EL (cell line): Measurements from ENCODE around the gene VSIG10L.
A peak's percentile ranks its signal among the peaks of the same experiment; 100 is the strongest.

Experiments
- DNase-seq: peaks from one replicate; pipeline ENCODE4 v3.0.0-alpha.2; 2016

VSIG10L gene

GRCh38 chr19:51365211-51365964 is 23.4 kb upstream of the VSIG10L start:
- peak; percentile 45 for DNase-seq

GRCh38 chr19:51364200-51365106 is 22.5 kb upstream of the VSIG10L start:
- DNase-seq = peak; percentile 47

- no peak for DNase-seq
These were observed 19.3 kb upstream of the VSIG10L start for GRCh38 chr19:51361239-51361638.

- DNase-seq = peak; percentile 68
These were observed 17.4 kb upstream of the VSIG10L start for GRCh38 chr19:51359294-51359693.

GRCh38 chr19:51357952-51358351 is 16.0 kb upstream of the VSIG10L start:
- no peak for DNase-seq

GRCh38 chr19:51356159-51356801 is 14.3 kb upstream of the VSIG10L start:
- DNase-seq = no peak

GRCh38 chr19:51354742-51355148 is 12.8 kb upstream of the VSIG10L start:
- DNase-seq = no peak

- no peak for DNase-seq
These were observed 12.3 kb upstream of the VSIG10L start for GRCh38 chr19:51354103-51354741.

GRCh38 chr19:51352783-51353360 is 10.9 kb upstream of the VSIG10L start:
- no peak for DNase-seq

- no peak for DNase-seq
These were observed 9.5 kb upstream of the VSIG10L start for GRCh38 chr19:51351266-51351990.

GRCh38 chr19:51347209-51347928 is 5.4 kb upstream of the VSIG10L start:
- DNase-seq = no peak

GRCh38 chr19:51346742-51347141 is 4.8 kb upstream of the VSIG10L start:
- DNase-seq = no peak

GRCh38 chr19:51345076-51345620 is 3.2 kb upstream of the VSIG10L start:
- no peak for DNase-seq

- no peak for DNase-seq
These were observed 961 bp upstream of the VSIG10L start for GRCh38 chr19:51342631-51343569.

- DNase-seq = no peak
These were observed 873 bp downstream of the VSIG10L start for GRCh38 chr19:51341066-51341465.

GRCh38 chr19:51339687-51340656 is 2.0 kb downstream of the VSIG10L start:
- peak; percentile 97 for DNase-seq

GRCh38 chr19:51339313-51339686 is 2.6 kb downstream of the VSIG10L start:
- no peak for DNase-seq

GRCh38 chr19:51338563-51339312 is 3.2 kb downstream of the VSIG10L start:
- peak; percentile 80 for DNase-seq
